ENCODE results near the gene PRX.

PRX gene

GRCh38 chr19:40360020-40360707 lies 53.0 kb downstream of the PRX start:
- no peak for DNase-seq

- DNase-seq: peak; percentile 18
These were observed 54.4 kb downstream of the PRX start for GRCh38 chr19:40358773-40359172.

- DNase-seq: no peak
These were observed 55.5 kb downstream of the PRX start for GRCh38 chr19:40357640-40358039.

- no peak for DNase-seq
These were observed 56.2 kb downstream of the PRX start for GRCh38 chr19:40356681-40357595.

GRCh38 chr19:40355975-40356680 lies 57.0 kb downstream of the PRX start:
- DNase-seq: no peak

- DNase-seq: peak; percentile 10
These were observed 64.1 kb downstream of the PRX start for GRCh38 chr19:40348961-40349507.

GRCh38 chr19:40348125-40348913 lies 64.9 kb downstream of the PRX start, which contains the start of the genes C19orf47 and PLD3:
Gene C19orf47, minus strand, starts transcription at chr19:40348397. Its CDS starts 6,540 bp downstream, at chr19:40341857.
Gene PLD3, plus strand, starts transcription at chr19:40348695. Its CDS starts 17,789 bp downstream, at chr19:40366484.
- DNase-seq: peak; percentile 99

- no peak for DNase-seq
These were observed 68.8 kb downstream of the PRX start for GRCh38 chr19:40344422-40344821.
